ACHN (cell line): ENCODE results near the gene TUBB.

Source experiments
- DNase-seq: peaks from one replicate; pipeline ENCODE4 v3.0.0-alpha.2; 2015
- in situ Hi-C: cut with HindIII; loops from 2 replicates; pipeline ENCODE4 v1.10.0; 2017; ENCODE audit warnings: low sequenced_read_pairs, low pct_ligation_motif_present, low pct_unique_long_range_greater_than_20kb

Gene TUBB

GRCh38 chr6:30686908-30687658 is 33.1 kb upstream of the TUBB start:
- DNase-seq, result peak; percentile 90
- in situ Hi-C loops, result no loop called here

DNA sequence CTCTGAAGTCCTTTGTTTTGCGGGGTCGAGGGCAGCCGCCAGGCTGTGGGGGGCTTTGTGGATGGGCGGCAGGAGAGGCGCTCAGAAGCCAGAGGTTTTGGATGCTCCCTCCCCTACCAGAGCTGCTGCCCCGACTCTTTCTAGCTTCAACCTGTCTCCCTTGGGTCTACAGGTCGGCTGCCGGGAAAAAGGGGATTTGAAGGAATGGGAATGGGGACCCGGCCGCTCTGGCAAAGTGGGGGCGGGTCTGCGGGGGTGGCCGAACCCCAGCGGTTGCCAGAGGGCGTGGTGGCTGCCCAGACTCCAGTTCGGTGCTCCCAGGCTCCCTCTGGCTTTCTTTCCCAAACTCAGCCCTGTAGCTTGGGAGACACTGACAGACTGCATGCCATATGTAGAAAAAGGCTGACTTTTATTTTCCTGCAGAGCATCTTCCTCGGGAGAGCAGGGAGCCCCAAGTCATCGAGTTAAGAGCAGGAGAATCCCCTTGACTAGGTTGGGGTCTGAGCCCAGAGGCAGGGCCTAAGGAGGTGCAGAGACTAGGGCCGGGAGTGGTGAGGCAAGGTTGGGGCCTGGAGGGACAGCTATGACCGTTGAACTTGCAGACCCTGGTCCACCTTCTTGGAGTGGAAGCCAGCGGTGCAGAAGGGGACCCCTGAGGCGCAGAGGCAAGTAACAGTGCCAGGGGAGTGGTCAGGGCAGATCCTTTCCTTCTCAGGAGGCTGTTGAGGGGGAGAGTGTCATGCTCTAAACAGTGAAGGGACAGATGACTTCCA is 32.3 kb upstream of the TUBB start:
- DNase-seq, result peak; percentile 27
- in situ Hi-C loops, result no loop called here

GRCh38 chr6:30688569-30688968 is 31.6 kb upstream of the TUBB start:
- in situ Hi-C loops, result no loop called here
- DNase-seq, result no peak

- DNase-seq, result no peak
- in situ Hi-C loops, result no loop called here
Observed at GRCh38 chr6:30689022-30689865, 30.9 kb upstream of the TUBB start.

DNA sequence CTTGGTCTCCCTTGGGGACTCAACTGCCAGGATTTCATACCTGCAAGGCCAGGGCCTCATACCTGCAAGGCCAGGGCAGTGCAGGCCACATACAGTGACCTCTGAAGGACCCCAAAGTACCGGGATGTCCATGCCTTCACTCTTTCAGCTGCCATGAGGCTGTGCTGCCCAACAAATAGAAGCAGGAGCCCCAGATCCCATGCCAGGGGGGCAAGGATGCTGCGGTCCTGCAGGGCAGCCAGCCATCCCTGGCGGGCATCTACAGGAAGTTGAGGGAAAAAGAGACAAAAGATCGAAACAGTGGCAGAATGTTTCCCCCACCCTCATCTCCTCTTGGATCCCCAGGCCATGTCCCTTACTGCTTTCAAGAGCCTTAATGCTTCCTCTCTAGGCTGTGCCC is 30.2 kb upstream of the TUBB start:
- in situ Hi-C loops, result no loop called here
- no peak for DNase-seq

DNA sequence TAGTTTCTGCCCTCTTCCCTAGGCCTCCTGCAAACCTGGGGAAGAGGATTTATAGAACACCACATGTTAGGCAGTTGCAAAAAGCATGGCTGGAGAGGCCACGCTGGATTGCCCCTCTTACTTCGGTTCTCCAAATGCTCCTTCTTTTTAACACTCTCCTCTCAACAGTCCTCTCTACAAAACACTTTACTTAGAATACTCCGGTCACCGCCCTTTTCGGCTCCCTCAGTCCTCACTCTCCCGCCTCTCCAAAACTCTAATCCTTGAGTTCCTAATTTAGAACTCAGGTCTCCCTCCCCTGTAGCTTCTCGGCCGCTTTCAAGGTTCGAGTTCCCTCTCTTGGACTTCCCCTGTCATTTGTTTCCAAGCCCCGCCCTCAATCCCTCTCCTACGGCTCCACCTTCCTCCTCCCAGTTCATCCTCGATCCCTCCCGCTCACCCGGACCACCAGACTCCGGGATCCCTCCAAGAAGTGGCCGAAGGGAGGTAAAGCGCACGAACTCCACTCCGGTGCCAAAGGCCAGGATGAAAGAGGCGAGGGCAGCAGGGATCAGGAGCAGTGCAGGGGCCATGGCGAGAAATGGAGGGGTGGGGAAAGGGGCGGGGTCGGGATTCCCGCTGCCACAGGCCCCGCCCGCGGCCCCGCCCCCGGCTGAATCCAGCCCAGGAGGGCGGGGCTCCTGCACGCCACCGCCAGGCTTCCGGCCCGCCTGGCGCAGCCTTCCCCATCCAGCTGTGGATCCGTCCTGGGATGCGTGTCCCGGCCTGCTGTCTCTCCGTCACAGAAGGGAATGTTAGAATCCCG is 29.5 kb upstream of the TUBB start, which contains the start of gene NRM:
TSS of gene NRM (minus strand) at position 582 of the 805 bp plus-strand sequence. CDS start at position 572, 10 bp downstream.
- in situ Hi-C loops, result no loop called here
- peak; percentile 77 for DNase-seq

DNA sequence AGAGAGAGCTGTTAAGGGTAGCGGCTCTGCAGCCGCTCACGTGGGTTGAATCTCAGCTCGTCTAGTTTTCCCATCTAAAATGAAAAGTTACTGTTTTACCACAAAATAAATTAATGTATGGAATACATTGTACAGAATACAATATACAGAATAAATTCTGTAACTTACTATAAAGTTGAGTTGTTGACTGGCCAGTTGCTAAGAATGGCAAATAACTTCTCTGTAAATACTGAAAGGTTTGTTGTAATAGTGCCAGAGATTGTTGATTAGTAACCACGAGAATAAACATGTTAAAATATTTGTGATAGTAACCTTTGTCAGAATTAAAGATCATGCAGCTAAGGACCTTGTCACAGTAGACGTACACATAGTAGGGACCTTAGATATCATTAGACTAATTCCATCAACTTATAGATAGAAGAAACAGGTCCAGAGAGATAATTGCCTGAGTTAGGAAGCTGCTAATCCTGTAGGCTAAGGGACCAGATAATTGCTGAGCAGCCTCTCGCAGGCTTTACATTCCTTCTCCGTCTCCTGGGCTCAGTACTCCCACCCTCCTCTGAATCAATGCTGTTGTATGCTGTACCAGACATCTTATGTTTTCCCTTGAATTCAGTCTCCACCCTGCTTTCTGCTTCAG is 28.8 kb upstream of the TUBB start:
- no peak for DNase-seq
- in situ Hi-C loops, result no loop called here

- in situ Hi-C loops, result no loop called here
Observed at GRCh38 chr6:30696432-30696831, 23.7 kb upstream of the TUBB start.

DNA sequence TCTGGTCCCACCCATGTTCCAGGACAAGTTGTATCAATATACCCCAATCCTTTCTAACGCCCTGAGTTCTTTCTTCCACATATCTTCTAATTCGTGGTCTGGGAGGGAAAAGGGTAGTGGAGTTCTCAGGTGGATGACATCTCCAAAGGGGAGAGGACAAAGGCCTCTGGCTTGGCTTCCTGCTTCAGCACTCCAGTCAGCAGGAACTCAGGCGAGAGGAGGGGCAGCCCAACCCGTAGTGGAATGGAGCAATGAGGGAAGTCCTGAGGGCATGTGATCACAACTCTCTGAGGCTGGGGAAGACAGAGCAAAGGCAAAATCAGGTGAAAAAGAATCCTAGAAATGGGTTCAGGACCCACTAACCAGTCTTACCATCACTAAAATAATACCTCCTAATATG is 19.8 kb upstream of the TUBB start:
- in situ Hi-C loops, result no loop called here
- DNase-seq, result no peak

More at GRCh38 chr6:30696432-30696831, 23.7 kb upstream of the TUBB start:
- no peak for DNase-seq

GRCh38 chr6:30703011-30703410 is 17.1 kb upstream of the TUBB start:
- DNase-seq, result no peak
- in situ Hi-C loops, result no loop called here

DNA sequence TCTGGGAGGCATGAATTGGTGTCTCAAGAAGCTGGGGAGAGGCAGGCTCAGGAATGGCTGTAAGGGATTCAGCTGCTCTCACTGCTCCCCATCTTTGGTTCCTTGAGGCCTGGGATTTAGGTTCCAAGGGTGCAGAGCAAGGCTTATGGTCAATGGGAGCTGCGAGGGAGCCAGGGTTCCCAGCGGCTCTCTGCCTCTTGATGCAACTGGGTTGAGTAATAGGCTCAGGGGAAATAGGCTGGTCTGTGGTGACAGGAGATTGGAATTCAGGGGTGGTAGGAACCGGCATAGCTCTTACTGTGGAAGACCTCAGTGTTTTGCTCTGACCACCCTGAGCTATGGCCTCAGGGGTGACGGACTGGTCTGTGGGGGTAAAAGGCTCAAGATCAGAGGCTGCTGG is 16.3 kb upstream of the TUBB start:
- in situ Hi-C loops, result no loop called here
- DNase-seq, result no peak

DNA sequence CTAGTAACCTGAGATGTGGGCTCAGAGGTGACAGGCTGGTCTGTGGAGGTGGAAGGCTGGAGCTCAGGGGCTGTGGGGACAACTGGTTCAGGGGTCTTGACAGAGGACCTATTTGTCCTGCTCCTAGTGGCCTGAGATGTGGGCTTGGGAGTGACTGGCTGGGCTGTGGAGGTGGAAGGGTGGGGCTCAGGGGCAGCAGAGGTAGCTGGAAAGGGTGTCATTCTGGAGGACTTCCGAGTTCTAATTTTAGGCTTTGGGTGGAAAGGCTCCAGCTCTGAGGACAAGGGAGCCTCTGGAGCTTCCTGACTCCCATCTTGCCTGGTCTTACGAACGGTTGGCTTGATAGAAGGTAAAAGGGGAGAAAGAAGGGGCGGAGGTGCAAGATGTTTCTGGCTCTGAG is 14.5 kb upstream of the TUBB start:
- in situ Hi-C loops, result no loop called here
- DNase-seq, result no peak

DNA sequence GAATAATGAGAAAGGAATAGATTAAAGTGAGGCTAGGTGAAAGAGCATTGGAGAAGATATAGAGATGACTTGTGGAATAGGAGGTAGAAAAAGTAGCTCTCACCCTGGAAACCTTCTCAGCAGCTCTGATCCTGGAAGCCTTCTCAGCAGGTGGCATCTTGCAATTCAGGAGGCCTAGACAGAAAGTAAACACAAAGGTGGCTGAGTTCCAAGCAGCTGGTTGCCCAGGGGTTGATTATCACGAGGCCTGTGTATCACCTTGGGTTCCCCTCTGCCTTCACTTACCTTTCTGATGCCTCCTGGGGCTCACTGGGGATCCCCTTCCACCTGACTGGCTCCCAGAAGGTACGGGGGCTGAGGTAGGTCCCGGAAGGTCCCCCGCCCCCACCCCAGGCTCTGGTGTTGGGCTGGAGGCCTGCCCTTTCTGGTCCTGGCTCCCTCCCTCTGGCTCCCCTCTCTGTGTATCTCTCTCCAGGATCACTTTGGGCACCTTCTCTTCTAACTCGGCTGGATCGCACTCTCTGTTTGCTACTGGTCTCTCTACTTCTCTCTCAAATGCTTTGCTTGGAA is 12.8 kb upstream of the TUBB start:
- DNase-seq, result no peak
- in situ Hi-C loops, result no loop called here

DNA sequence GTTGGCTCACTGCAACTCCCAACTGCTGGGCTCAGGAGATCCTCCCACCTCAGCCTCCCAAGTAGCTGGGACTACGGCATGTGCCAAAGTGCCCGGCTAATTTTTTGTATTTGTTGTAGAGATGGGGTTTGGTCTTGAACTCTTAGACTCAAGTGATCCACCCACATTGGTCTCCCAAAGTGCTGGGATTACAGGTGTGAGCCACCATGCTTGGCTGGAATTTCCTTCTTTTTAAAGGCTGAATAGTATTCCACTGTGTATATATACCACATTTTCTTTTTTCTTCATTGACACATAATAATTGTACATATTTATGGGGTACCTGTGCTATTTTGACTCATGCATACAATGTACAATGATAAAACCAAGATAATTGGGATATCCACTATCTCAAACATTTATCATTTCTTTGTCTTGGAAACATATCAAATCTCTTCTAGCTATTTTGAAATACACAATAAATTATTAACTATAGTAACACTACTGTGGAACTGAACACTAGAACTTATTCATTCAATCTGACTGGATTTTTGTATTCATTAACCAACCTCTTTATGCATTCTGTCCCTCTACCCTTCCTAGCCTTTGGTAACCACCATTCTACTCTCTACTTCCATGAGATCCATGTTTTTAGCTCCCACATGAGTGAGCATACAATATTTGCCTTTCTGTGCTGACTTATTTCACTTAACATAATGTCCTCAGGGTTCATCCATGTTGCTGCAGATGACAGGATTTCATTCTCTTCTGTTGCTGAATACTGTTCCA is 10.9 kb upstream of the TUBB start:
- peak; percentile 52 for DNase-seq
- in situ Hi-C loops, result no loop called here

DNA sequence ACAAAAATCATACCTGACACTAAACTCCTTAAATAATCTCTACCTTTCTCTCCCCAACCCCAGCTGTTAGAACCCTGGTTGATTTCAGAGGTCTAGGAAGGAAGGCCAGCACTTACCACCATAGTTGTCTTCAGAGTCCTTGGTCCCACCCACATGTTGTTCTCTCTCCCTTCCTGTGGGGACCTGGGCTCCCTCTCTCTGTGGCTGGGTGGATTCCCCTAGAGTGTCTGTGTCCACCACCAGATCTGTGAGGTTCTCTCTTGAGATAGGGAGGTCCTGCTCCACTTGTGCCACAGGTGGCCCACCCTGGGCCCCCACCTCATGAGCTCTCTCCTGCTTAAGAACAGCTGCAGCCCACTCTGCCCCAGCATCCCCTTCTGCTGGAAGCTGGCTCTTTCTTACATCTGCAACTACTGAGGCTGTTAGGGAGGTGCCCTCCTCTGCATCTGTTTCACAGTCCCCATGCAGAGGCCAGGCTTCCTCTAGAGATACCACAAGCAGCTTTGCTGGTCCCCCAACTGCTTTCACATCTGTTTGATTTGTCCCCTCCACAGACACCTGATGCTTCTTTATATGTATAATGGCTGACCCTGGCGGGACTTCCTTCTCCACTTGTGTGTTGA is 8.3 kb upstream of the TUBB start:
- DNase-seq, result no peak
- in situ Hi-C loops, result no loop called here

- DNase-seq, result no peak
- in situ Hi-C loops, result no loop called here
Observed at GRCh38 chr6:30712441-30712945, 7.7 kb upstream of the TUBB start.
